Panc1 (cell line): ENCODE measurements around the gene FARSA. TPM values are rescaled to one million over a fixed set of nuclear protein-coding genes. Genes with fewer than 3 reads are reported as not detected.

Experiments
- ATAC-seq: fragments of 200-7000 bp; cut with Tn5 transposase; 2 replicates; pipeline ENCODE4 v1.9.1; 2020; ENCODE audit warnings: mild to moderate bottlenecking, moderate library complexity
- BruUV-seq: library from RNA; stranded (reverse); fragments of 400-500 nt; replicated peaks from 2 replicates; lab custom pipeline; 2021; lab: Mats Ljungman, UMichigan
- CTCF ChIA-PET: fragments of 300-600 bp; sonication (Branson Sonifier 250); formaldehyde crosslinking; loops from one replicate; lab custom pipeline; 2022; ENCODE audit warnings: antibody characterized with exemption; lab: Charles Lee
- POLR2A ChIA-PET: fragments of 300-600 bp; sonication (Branson Sonifier 250); formaldehyde crosslinking; loops from one replicate; lab custom pipeline; 2022; ENCODE audit warnings: antibody characterized with exemption; lab: Charles Lee
- DNase-seq: peaks from one replicate; pipeline ENCODE4 v3.0.0-alpha.2; 2010; ENCODE audit warnings: low read depth, low spot score
- H3K27ac ChIP-seq: 2 replicates; pipeline ENCODE4 v1.5.1; 2011; ENCODE audit warnings: mild to moderate bottlenecking, low read length, inconsistent platforms
- H3K27me3 ChIP-seq: fragments of 200-500 bp; sonication (Bioruptor generic); 2 replicates; pipeline ENCODE4 v1.6.0; 2014; ENCODE audit warnings: low read length, inconsistent platforms; ENCODE audit not compliant: control insufficient read depth, insufficient read depth
- H3K36me3 ChIP-seq: fragments of 200-500 bp; sonication (Bioruptor generic); 2 replicates; pipeline ENCODE4 v1.5.1; 2014; ENCODE audit warnings: inconsistent platforms, mild to moderate bottlenecking, low read length, moderate library complexity; ENCODE audit not compliant: control insufficient read depth, insufficient read depth
- H3K4me1 ChIP-seq: 2 replicates; pipeline ENCODE4 v1.5.1; 2011; ENCODE audit warnings: inconsistent platforms, mild to moderate bottlenecking, low read length, moderate library complexity; ENCODE audit not compliant: control insufficient read depth, insufficient read depth
- H3K4me3 ChIP-seq, 2 experiments: 2 replicates each; pipeline ENCODE4 v1.5.1; 2011 to 2012; ENCODE audit warnings: low read depth in 2 of 2, low read length in 2 of 2, mild to moderate bottlenecking in 2 of 2, inconsistent platforms in 1 of 2, moderate library complexity in 1 of 2
- H3K9me3 ChIP-seq: fragments of 200-500 bp; sonication (Bioruptor generic); 2 replicates; pipeline ENCODE4 v1.5.1; 2014; ENCODE audit warnings: low read depth, mild to moderate bottlenecking, inconsistent platforms, low read length, moderate library complexity; ENCODE audit not compliant: control insufficient read depth, insufficient read depth
- POLR2AphosphoS5 ChIP-seq: IDR thresholded peaks from 2 replicates; pipeline ENCODE4 v1.6.1; 2012; ENCODE audit warnings: mild to moderate bottlenecking, low read depth, low read length, moderate library complexity
- SIN3A ChIP-seq: IDR thresholded peaks from 2 replicates; pipeline ENCODE4 v1.6.1; 2012; ENCODE audit warnings: low read depth, mild to moderate bottlenecking, low read length, moderate library complexity, borderline replicate concordance; ENCODE audit not compliant: insufficient read depth
- TCF7L2 ChIP-seq: IDR thresholded peaks from 2 replicates; pipeline ENCODE4 v1.6.1; 2011; ENCODE audit warnings: mild to moderate bottlenecking, low read depth, low read length, inconsistent platforms
- in situ Hi-C: cut with HindIII; loops from 2 replicates; pipeline ENCODE4 v1.10.0; 2016; ENCODE audit warnings: low sequenced_read_pairs, low pct_unique_long_range_greater_than_20kb
- intact Hi-C: fragments of 100-400 bp; cut with micrococcal nuclease; formaldehyde crosslinking; loops from one replicate; pipeline ENCODE4 v1.10.0; 2022; ENCODE audit not compliant: unreplicated experiment
- total RNA-seq: library from RNA; stranded (reverse); gene quantifications from one replicate; pipeline ENCODE4 v1.2.1, GENCODE V29; 2021; ENCODE audit not compliant: unreplicated experiment
- TF ChIP-seq, protein P1 (sequence below), 2 experiments: IDR thresholded peaks; 2 replicates each; pipeline ENCODE4 v1.6.1; 2011 to 2012; ENCODE audit warnings: low read depth in 2 of 2, control low read depth in 1 of 2, low read length in 1 of 2, mild to moderate bottlenecking in 1 of 2, moderate library complexity in 1 of 2; ENCODE audit not compliant: insufficient read depth in 1 of 2
- TF ChIP-seq, protein P2 (sequence below): fragments of 450-650 bp; IDR thresholded peaks from 2 replicates; pipeline ENCODE4 v1.5.1; 2017; ENCODE audit warnings: mild to moderate bottlenecking

The FARSA gene
- total RNA-seq, 1 experiment from 2014 or later, result 80.3 TPM

DNA sequence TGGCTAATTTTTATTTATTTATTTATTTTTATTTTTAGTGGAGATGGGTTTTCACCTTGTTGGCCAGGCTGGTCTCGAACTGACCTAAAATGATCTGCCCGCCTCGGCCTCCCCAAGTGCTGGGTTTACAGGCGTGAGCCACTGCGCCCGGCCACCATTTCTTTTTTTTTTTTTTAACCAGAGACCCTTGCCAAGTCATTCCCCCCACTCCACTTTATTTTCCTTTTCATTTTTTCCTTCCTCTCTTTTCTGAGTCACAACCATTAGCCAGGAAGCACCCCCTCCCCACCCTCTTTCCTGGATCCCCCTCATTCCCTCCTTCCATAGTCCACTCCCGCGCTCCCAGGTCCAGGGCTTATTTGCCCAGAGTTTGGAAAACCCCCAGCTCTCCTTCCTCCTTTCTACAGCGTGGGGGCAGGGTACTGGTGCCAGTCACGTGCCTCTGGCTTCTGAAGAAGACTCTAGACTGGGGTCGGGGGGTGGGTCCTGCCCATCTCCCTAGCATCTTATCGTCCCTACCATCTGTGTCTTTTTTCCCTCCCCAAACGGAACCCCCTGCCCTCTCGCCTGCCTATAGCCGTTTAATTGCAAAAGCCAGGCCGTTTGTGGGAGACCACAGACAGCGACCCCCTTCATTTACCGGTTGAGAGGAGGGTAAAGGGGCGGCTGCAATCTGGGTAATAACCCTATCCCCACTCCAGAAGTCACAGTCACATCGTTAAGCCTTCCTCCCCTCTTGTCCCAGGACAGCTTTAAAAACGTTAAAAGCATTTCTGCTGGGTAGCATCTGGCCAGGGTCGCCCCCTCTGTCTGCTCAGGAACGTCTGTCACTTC lies 3.8 kb upstream of the FARSA start:
- in situ Hi-C loops (no loop called here), intact Hi-C loops (no loop called here)
- peaks cover 21% of the 10 kb centered on the region for H3K4me1 ChIP-seq
- no peak for ATAC-seq
- no peaks in the 10 kb centered on the region for H3K9me3 ChIP-seq
- CTCF ChIA-PET, result interaction anchor here (0.5 to 0.6 kb wide), 2 partner anchors 17 to 138 kb away, joined by 3 read pairs; no protein-coding TSS in a partner anchor
- H3K27ac ChIP-seq, result peak overlapping the region; percentile 93
- peak overlapping the region; percentile 62 to 97 for H3K4me3 ChIP-seq
- peaks cover 25% of the 10 kb centered on the region for H3K36me3 ChIP-seq
- no peaks in the 10 kb centered on the region for H3K27me3 ChIP-seq
- POLR2A ChIA-PET, result no interaction called here
- TF ChIP-seq TCF7L2, result no peak
- TF ChIP-seq, protein P1, sequence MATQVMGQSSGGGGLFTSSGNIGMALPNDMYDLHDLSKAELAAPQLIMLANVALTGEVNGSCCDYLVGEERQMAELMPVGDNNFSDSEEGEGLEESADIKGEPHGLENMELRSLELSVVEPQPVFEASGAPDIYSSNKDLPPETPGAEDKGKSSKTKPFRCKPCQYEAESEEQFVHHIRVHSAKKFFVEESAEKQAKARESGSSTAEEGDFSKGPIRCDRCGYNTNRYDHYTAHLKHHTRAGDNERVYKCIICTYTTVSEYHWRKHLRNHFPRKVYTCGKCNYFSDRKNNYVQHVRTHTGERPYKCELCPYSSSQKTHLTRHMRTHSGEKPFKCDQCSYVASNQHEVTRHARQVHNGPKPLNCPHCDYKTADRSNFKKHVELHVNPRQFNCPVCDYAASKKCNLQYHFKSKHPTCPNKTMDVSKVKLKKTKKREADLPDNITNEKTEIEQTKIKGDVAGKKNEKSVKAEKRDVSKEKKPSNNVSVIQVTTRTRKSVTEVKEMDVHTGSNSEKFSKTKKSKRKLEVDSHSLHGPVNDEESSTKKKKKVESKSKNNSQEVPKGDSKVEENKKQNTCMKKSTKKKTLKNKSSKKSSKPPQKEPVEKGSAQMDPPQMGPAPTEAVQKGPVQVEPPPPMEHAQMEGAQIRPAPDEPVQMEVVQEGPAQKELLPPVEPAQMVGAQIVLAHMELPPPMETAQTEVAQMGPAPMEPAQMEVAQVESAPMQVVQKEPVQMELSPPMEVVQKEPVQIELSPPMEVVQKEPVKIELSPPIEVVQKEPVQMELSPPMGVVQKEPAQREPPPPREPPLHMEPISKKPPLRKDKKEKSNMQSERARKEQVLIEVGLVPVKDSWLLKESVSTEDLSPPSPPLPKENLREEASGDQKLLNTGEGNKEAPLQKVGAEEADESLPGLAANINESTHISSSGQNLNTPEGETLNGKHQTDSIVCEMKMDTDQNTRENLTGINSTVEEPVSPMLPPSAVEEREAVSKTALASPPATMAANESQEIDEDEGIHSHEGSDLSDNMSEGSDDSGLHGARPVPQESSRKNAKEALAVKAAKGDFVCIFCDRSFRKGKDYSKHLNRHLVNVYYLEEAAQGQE (IDR thresholded peaks at IDR 0.05; ENCODE audit: insufficient read depth in 1 of 2, low read depth in 2 of 2, low read length in 1 of 2), result no peak
- no peak for TF ChIP-seq SIN3A
- no peak for TF ChIP-seq POLR2AphosphoS5
- TF ChIP-seq, protein P2, sequence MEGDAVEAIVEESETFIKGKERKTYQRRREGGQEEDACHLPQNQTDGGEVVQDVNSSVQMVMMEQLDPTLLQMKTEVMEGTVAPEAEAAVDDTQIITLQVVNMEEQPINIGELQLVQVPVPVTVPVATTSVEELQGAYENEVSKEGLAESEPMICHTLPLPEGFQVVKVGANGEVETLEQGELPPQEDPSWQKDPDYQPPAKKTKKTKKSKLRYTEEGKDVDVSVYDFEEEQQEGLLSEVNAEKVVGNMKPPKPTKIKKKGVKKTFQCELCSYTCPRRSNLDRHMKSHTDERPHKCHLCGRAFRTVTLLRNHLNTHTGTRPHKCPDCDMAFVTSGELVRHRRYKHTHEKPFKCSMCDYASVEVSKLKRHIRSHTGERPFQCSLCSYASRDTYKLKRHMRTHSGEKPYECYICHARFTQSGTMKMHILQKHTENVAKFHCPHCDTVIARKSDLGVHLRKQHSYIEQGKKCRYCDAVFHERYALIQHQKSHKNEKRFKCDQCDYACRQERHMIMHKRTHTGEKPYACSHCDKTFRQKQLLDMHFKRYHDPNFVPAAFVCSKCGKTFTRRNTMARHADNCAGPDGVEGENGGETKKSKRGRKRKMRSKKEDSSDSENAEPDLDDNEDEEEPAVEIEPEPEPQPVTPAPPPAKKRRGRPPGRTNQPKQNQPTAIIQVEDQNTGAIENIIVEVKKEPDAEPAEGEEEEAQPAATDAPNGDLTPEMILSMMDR, result no peak
- no peak for DNase-seq
- BruUV-seq, result no TSS peak

DNA sequence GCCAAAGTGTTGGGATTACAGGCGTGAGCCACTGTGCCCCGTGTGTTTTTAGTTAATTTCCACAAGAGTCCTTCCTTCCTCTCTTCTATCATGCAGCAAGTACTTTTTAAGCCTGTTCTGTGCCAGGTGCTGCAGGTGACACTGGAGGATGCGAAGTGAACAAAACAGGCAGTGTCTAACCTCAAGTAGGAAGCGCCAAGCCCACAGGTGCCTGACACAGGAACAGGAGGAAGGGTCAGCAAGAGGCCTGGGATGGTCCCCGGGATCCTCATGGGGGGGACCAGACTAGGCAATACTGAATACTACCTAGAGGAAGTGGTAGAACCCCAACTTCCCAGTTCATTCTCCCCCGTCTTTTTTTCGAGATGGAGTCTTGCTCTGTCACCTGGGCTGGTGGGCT lies 3.1 kb upstream of the FARSA start:
- TF ChIP-seq SIN3A, result no peak
- TF ChIP-seq POLR2AphosphoS5, result no peak
- no peak for TF ChIP-seq TCF7L2
- TF ChIP-seq, protein P1 (IDR thresholded peaks at IDR 0.05; ENCODE audit: insufficient read depth in 1 of 2, low read depth in 2 of 2, low read length in 1 of 2), result no peak
- TF ChIP-seq, protein P2, result no peak

More for the DNA sequence above, 3.1 kb upstream of the FARSA start:
- CTCF ChIA-PET, result no interaction called here
- Histone ChIP-seq H3K4me3 (no peak overlapping the region), H3K36me3 (peaks cover 25% of the 10 kb centered on the region), H3K27ac (no peak overlapping the region; the same call in 1 of the 2 replicates), H3K27me3 (no peaks in the 10 kb centered on the region), H3K4me1 (peaks cover 23% of the 10 kb centered on the region), H3K9me3 (no peaks in the 10 kb centered on the region)
- in situ Hi-C loops (no loop called here), intact Hi-C loops (no loop called here)
- no peak for ATAC-seq
- BruUV-seq, result no TSS peak
- no peak for DNase-seq
- POLR2A ChIA-PET, result no interaction called here
